ENCODE data around the gene MCF2L.

Gene MCF2L

GRCh38 chr13:112951674-112952371, 17.2 kb upstream of the MCF2L start:
- no peak for DNase-seq

GRCh38 chr13:112952759-112953551, 16.1 kb upstream of the MCF2L start:
- no peak for DNase-seq

- no peak for DNase-seq
Measured at GRCh38 chr13:112953591-112954487, 15.2 kb upstream of the MCF2L start.

- DNase-seq = no peak
Measured at GRCh38 chr13:112954488-112955270, 14.3 kb upstream of the MCF2L start.

GRCh38 chr13:112955271-112955937, 13.6 kb upstream of the MCF2L start:
- no peak for DNase-seq

GRCh38 chr13:112955956-112956355, 13.1 kb upstream of the MCF2L start:
- DNase-seq = no peak

GRCh38 chr13:112956571-112957294, 12.3 kb upstream of the MCF2L start:
- DNase-seq = no peak

- DNase-seq = no peak
Measured at GRCh38 chr13:112957295-112957677, 11.7 kb upstream of the MCF2L start.

GRCh38 chr13:112958127-112958989, 10.7 kb upstream of the MCF2L start:
- no peak for DNase-seq

GRCh38 chr13:112959206-112959605, 9.8 kb upstream of the MCF2L start:
- no peak for DNase-seq

- no peak for DNase-seq
Measured at GRCh38 chr13:112959701-112960542, 9.1 kb upstream of the MCF2L start.

GRCh38 chr13:112960706-112961105, 8.3 kb upstream of the MCF2L start:
- DNase-seq = no peak

- no peak for DNase-seq
Measured at GRCh38 chr13:112961457-112962369, 7.3 kb upstream of the MCF2L start.

- DNase-seq = no peak
Measured at GRCh38 chr13:112962396-112962795, 6.6 kb upstream of the MCF2L start.

- no peak for DNase-seq
Measured at GRCh38 chr13:112962911-112963625, 5.9 kb upstream of the MCF2L start.

GRCh38 chr13:112963641-112964040, 5.4 kb upstream of the MCF2L start:
- DNase-seq = no peak

- DNase-seq = no peak
Measured at GRCh38 chr13:112964971-112965492, 4.0 kb upstream of the MCF2L start.

All from stimulated activated CD4-positive, alpha-beta T cell treated with anti-CD3 and anti-CD28 coated beads, Interleukin-15, amount 100 ng/mL, for 24 hours (primary cell).